Ishikawa (cell line): ENCODE measurements around the gene CABLES1.

Source experiments
- CEBPB ChIP-seq: IDR thresholded peaks from 2 replicates; pipeline ENCODE4 v1.6.1; 2012
- CREB1 ChIP-seq: IDR thresholded peaks from 2 replicates; pipeline ENCODE4 v1.6.1; 2012; ENCODE audit warnings: low read depth
- EGR1 ChIP-seq: IDR thresholded peaks from 2 replicates; pipeline ENCODE4 v1.6.1; 2012
- EP300 ChIP-seq: IDR thresholded peaks from 2 replicates; pipeline ENCODE4 v1.6.1; 2012; ENCODE audit warnings: borderline replicate concordance
- FOXM1 ChIP-seq: IDR thresholded peaks from 2 replicates; pipeline ENCODE4 v1.6.1; 2012; ENCODE audit warnings: low read depth, borderline replicate concordance
- MAX ChIP-seq: IDR thresholded peaks from 2 replicates; pipeline ENCODE4 v1.6.1; 2012
- NFIC ChIP-seq: IDR thresholded peaks from 2 replicates; pipeline ENCODE4 v1.6.1; 2012
- RAD21 ChIP-seq: IDR thresholded peaks from 2 replicates; pipeline ENCODE4 v1.6.1; 2012; ENCODE audit warnings: low read depth
- REST ChIP-seq: IDR thresholded peaks from 2 replicates; pipeline ENCODE4 v1.6.1; 2012; ENCODE audit warnings: low read depth, mild to moderate bottlenecking
- TAF1 ChIP-seq: IDR thresholded peaks from 2 replicates; pipeline ENCODE4 v1.6.1; 2012; ENCODE audit warnings: low read depth, mild to moderate bottlenecking
- TCF12 ChIP-seq: IDR thresholded peaks from 2 replicates; pipeline ENCODE4 v1.6.1; 2012; ENCODE audit warnings: low read depth
- TEAD4 ChIP-seq: IDR thresholded peaks from 2 replicates; pipeline ENCODE4 v1.6.1; 2012
- USF1 ChIP-seq: IDR thresholded peaks from 2 replicates; pipeline ENCODE4 v1.6.1; 2012
- YY1 ChIP-seq: IDR thresholded peaks from 2 replicates; pipeline ENCODE4 v1.6.1; 2012; ENCODE audit warnings: low read depth
- ZBTB7A ChIP-seq: IDR thresholded peaks from 2 replicates; pipeline ENCODE4 v1.6.1; 2012; ENCODE audit warnings: low read depth

Gene CABLES1

GRCh38 chr18:23114911-23115310, 20.4 kb upstream of the CABLES1 start:
- TF ChIP-seq TEAD4 (no peak), TCF12 (no peak), EGR1 (no peak), CEBPB (no peak), CREB1 (no peak), YY1 (no peak), ZBTB7A (no peak), TAF1 (no peak), RAD21 (no peak), EP300 (no peak), NFIC (no peak), FOXM1 (no peak), USF1 (no peak)

- no peak for TF ChIP-seq RAD21
- TF ChIP-seq EP300 = peak; percentile 72
- peak; percentile 48 for TF ChIP-seq TEAD4
- TF ChIP-seq TAF1 = no peak
- TF ChIP-seq TCF12 = 0 out of 2 replicates have a peak, but pooled peaks have one; percentile 29
Measured at GRCh38 chr18:23115683-23116096, 19.6 kb upstream of the CABLES1 start.

GRCh38 chr18:23121133-23121532, 14.2 kb upstream of the CABLES1 start:
- TF ChIP-seq CEBPB (no peak), EP300 (no peak), FOXM1 (no peak), TAF1 (no peak), MAX (no peak), EGR1 (no peak), YY1 (no peak), TEAD4 (no peak), REST (no peak), USF1 (no peak), TCF12 (no peak)

GRCh38 chr18:23122334-23123229, 12.7 kb upstream of the CABLES1 start:
- TF ChIP-seq FOXM1 (no peak), CEBPB (no peak), REST (no peak), EP300 (no peak), TCF12 (no peak), YY1 (no peak), EGR1 (no peak), USF1 (no peak), ZBTB7A (no peak)

GRCh38 chr18:23126376-23127056, 8.8 kb upstream of the CABLES1 start:
- TF ChIP-seq FOXM1 = no peak
- no peak for TF ChIP-seq EGR1
- no peak for TF ChIP-seq EP300
- no peak for TF ChIP-seq RAD21
- TF ChIP-seq CREB1 = no peak
- no peak for TF ChIP-seq YY1
- TF ChIP-seq ZBTB7A = no peak
- no peak for TF ChIP-seq NFIC
- no peak for TF ChIP-seq MAX
- no peak for TF ChIP-seq TAF1
- TF ChIP-seq USF1 = no peak
- no peak for TF ChIP-seq TEAD4
- TF ChIP-seq CEBPB = no peak
- TF ChIP-seq REST = no peak
- no peak for TF ChIP-seq TCF12
